Fibroblast of upper back skin (primary cell): ENCODE measurements around the gene MTAP.

ENCODE experiments used
- DNase-seq: peaks from one replicate; pipeline ENCODE4 v3.0.0-alpha.2; 2013

The MTAP gene

DNA sequence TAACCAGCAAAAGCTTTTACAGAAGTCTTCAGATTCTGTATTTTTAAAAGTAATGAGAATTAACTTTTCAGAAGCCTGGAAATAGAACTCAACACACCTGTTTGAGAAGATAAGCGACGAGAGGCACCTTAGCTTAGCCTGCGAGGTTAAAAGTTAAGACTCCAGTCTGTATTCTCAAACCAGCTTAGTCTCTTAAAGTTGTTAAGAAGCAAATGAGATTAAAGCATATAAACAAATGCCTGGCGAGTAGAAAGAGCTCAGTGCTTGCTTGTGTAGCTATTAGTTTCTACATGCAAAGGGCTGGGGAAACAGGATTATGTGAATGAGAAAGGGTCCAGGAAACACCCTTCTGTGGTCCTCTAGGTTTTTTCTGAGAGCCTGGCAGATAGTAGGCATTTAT, 51.7 kb downstream of the MTAP start:
- no peak for DNase-seq

DNA sequence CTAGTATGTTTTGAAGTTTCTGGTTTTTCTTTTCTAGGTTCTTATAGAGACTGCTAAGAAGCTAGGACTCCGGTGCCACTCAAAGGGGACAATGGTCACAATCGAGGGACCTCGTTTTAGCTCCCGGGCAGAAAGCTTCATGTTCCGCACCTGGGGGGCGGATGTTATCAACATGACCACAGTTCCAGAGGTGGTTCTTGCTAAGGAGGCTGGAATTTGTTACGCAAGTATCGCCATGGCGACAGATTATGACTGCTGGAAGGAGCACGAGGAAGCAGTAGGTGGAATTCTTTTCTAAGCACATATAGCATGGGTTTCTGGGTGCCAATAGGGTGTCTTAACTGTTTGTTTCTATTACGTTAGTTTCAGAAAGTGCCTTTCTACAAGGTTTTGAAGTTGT, 52.2 kb downstream of the MTAP start:
- peak; percentile 54 for DNase-seq

DNA sequence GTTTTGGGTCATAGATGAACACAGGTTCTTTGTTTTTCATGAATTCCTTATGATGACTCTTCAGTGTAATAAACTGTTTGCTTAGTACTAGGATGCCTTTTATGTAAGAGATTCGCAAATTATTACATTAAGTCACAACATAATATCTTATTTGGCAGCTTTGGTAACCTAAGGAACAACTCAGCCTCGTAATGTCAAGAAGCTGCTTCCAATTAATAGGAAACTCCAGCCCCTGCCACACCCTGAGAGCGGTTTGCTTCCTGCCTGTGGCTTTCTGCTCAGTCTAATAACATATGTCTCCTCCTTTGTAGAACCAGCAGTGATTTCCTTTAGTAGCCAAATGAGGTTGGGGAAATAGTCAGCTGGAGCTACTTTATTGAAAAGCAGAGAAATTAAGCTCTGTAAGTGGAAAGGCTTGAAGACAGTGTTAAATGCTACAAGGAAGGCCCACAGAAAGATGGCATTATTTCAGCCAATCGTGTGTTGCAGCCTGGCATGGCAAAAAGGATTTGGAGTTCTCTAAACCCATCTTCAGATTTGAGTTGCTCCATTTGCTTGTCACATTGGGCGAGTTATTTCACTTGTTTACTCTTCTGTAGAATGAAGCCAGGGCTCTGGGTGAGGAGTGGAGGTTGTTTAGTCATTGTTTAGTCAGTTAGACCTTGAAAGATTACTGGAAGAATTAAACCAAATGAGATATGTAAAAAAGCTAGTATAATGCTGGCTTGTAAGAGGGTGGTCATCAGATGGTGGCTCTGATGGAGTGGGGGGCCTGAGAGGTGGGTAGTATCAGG, 54.1 kb downstream of the MTAP start:
- peak; percentile 52 for DNase-seq

DNA sequence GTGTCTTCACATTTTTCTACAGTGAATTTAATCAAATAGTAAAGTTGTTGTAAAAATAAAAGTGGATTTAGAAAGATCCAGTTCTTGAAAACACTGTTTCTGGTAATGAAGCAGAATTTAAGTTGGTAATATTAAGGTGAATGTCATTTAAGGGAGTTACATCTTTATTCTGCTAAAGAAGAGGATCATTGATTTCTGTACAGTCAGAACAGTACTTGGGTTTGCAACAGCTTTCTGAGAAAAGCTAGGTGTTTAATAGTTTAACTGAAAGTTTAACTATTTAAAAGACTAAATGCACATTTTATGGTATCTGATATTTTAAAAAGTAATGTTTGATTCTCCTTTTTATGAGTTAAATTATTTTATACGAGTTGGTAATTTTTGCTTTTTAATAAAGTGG, 60.4 kb downstream of the MTAP start:
- no peak for DNase-seq

DNA sequence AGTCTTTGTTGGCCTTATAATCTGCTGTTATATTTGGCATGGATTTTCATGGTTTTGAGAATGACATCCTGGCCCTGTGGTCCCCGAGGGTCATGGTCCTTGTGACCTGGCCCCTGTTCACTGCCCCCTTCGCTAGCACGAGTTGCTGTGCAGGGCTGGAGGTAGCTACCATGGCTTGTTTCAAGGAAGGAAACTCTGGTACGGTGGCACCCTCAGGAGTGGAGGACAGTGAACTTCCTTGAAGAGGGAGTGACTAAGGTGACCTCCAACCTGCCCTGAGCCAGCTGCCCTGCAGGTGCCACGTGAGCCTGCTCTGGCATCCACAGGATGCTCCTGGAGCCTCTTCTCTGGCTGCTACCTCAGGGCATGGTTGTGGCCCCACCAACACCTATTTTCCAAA, 62.1 kb downstream of the MTAP start:
- no peak for DNase-seq

DNA sequence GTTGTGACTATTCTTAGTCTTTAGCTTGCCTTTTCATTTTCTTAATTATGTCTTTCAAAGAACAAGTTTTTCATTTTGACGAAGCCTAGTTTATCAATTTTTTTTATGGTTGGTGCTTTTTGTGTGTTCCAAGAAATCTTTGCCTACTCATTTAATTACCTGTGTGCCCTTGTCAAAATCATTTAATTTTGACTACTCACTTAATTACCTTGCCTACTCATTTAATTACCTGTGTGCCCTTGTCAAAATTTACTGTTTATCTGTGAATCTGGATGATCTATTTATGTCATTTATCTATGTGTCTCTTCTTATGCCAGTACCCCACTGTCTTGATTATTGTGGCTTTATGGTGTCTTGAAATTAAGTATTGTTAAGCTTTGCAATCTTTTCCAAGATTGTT, 63.9 kb downstream of the MTAP start:
- DNase-seq, result no peak

DNA sequence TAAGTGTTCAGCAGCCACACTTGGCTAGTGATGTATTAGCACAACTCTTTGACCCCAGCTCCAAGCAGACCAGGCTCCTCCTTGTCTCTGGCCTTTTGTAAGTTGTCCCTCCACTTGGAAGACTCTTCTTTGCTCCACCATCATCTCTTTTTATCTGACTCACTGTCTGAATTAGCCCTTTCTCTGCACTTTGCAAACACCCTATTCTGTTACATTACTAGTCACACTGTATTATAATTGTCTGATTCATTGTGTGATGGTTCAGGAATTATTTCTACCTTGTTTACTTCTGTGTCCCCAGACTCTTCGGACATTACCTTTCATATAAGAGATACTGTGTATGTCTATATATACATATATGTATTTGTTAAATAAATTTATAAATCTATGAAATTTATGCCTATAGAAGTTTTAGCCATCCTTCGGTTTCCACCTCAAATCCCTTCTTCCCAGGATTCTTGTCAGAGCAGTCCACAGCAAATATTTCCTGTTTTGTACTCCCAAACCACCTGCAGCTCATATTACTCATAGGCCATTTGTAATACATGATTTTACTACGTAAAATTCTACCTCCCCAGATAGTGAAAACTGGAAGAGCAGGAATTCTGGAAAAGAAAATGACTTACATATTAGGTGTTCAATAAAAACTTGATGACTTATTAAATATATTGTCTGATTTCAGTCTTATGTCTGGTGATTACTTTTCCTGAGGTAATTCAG, 69.0 kb downstream of the MTAP start:
- no peak for DNase-seq

DNA sequence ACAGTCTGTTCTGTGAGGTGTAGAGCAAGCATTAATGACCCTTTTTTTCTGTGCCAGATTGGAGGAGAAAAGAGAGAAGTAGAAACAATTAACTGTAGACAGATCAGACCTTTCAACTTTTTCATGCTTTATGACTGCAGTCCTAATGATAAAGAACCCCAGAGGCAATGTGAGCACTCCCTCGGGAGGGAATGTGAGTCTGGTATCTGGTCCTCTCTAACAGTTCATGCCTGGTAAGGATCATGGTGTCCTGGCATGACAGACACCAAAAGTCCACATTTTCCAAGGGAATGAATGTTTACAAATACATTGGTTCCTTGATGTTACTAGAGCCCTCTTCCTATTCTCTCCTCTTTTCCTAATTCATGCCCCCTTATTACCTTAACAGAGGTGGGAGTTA, 70.3 kb downstream of the MTAP start:
- no peak for DNase-seq

DNA sequence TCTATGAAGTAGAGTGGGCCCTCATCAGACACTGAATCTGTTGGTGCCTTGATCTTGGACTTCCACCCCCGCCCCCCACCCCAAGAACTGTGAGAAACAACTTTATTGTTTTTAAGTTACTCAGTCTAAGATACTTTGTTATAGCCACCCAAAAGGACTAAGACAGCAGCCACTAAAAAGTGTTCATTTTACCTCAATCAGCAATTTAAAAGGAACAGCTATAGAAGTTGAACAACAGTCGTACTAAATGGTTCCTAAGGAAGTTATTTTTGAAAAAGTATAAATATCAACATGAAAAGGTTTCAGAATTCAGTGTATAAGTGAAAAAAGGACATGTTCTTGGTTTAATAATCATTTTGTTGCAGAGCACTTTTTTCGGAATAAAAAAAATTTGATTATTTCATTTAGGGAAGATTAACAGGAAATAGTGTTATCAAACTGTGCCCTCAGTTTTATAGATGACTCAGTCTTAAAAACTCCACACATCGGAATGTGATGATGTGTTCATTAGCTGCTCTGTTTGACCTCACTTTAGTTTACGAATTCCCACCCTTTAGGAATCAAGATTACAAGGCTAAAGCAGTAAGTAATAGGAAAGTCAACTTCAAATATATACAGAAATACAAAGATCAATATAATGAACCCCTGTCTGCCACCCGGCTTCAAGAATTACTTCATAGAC, 71.2 kb downstream of the MTAP start:
- peak; percentile 37 for DNase-seq

DNA sequence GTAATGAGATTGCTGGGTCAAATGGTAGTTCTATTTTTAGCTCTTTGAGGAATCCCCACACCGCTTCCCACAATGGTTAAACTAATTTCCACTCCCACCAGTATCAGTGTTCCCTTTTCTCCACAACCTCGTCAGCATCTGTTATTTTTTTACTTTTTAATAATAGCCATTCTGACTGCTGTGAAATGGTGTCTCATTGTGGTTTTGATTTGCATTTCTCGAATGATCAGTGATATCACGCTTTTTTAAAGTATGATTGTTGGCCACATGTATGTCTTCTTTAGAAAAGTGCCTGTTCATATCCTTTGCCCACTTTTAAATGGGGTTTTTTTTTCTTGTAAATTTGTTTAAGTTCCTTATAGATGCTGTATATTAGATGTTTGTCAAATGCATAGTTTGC, 73.5 kb downstream of the MTAP start:
- DNase-seq, result no peak

DNA sequence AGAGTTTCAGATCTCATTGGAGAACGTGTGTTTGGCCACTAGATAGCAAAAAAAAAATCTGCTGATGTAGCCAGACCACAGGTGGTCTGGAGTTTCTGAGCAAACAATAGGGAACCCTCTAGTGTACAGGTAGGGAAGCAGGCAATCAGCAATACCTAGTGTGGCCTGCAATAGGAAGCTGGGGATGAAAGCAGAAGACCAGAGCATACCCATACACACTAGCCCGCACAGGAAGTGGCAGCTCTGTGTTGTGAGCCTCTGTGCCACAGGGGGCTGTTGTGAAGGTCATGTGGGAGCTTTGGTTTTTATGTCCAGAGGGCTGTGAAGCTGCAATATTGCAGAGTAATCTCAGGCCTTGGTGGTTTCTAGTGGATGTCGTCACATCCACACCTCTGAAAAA, 81.2 kb downstream of the MTAP start:
- DNase-seq, result no peak

DNA sequence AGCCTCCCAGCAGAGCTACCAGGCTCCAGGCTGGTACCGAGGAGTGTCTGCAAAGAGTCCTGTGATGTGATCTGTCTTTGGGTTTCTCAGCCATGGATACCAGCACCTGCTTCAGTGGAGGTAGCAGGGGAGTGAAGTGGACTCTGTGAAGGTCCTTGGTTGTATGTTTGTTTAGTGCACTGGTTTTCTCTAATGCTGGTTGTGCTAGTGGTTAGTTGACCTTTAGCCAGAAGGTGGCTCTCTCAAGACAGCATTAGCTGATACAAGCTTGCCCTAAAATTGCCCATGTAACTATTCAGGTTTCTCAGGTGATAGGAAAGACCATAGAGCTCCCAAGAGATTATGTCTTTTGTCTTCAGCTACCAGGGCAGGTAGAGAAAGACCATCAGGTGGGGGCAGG, 87.2 kb downstream of the MTAP start:
- DNase-seq, result no peak

DNA sequence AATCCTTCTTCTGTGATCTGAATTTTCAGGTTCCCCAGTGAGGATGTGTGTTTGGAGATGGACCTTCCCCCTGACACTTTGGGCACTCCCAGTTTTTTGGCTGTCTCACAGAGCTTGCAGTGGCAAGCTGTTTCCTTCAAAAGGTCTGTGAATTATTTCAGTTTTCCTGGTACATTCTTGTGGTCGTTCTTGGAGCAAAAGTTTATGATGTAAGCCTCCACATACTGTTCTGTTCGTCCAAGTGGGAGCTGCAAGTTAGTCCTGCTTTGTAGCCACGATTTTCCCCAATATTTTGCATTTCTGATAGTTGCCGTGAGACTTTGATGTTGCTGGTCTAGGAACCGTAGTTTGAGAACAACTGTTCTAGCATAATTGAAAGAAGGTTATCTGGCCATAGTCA, 88.3 kb downstream of the MTAP start:
- peak; percentile 33 for DNase-seq

DNA sequence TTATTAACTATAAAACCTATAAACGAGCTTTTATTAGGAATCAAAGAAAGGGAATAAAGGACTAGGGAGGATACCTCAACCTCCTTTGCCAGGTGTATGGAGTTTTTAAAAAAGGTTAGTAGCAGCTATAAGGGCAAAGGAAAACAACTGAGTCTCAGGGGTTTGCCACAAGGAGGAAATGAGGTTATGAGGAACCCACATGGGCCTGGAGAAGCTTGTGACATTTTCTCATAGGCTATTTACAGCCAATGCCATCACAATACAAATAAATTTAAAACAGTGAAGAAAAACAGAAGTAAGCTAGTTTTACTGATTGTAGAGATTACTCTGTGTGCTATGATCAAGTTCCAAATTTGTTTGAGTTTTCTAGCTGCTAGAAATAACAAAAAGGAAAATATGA, 99.1 kb downstream of the MTAP start:
- no peak for DNase-seq

DNA sequence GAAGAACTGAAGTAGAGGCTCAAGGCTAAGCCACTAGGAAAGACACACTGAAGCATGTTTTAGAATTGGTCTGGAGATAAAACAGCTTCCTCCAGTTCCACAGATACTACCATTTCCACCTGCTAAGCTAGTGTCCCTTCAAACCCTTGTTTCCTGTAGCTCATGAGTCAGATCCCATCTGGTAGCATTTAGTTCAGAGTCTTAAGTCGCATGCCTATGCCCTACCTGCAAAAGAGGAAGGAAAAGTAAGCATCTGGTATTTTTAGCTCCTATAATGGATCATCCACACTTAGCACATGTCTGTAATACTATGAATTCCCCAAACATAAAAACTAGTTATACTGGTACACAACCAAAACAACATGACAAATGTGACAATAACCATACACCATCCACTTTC, 99.7 kb downstream of the MTAP start:
- DNase-seq, result peak; percentile 13

DNA sequence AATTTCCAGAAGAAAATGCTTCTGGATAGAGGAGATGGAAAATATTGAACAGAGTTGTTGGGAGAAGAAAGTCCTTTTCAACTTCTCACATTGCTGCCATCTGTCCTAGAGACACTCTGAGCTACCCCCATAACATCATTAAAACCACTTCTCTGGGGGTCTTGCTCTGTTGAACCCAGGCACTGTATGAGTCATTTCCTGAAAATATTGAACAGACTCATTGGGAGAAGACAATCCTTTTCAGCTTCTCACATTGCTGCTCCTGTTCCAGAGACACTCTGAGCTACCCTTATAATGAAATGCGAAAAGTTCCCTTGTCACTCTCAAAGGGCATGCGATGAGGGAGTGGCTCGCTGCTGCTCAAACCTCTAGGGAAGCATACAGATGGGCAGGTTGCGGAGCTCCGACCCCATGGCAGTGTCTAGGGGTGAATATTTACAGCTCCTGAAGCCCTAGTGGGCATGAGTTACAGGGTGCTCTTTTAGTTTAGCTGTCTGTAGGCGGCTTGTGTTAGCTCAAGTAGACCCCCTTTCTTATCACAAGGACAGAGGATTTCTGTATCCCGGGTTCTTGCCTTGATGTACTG, 101.0 kb downstream of the MTAP start:
- DNase-seq, result peak; percentile 8

DNA sequence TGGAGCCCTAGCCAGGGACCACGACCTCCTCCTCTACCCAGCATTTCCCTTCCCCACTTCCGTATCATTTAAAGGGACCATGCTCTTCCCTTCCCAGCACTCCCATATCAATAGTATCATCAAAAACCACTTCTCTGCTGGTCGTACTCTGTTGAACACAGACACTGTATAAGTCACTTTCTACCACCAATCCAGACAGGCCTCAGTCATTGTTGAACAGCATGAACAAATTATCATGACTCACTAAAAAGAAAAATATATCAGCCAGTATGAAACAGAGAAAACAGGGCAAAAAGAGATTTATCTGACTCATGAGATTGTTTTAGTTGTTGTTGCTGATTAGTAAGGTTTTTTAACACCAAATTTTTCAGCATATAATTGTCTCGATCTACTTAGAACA, 101.9 kb downstream of the MTAP start:
- peak; percentile 66 for DNase-seq

DNA sequence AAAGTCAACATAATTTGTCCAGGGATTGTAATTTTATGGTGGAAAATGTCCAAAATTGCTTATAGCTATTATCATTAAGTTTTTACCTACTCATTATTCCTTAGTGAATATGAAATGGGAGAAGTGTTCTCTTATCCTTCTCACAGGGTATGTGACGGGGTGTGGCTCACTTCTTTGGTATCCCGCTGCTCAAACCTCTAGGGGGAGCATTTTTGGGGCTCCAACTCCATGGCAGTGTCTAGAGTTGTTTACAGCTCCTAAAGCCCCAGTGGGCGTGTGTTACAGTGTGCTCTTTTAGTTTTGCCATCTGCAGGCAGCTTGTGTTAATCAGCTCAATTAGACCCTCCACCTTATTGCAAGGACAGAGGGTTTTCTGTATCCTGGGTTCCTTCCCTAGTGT, 102.3 kb downstream of the MTAP start:
- peak; percentile 11 for DNase-seq

DNA sequence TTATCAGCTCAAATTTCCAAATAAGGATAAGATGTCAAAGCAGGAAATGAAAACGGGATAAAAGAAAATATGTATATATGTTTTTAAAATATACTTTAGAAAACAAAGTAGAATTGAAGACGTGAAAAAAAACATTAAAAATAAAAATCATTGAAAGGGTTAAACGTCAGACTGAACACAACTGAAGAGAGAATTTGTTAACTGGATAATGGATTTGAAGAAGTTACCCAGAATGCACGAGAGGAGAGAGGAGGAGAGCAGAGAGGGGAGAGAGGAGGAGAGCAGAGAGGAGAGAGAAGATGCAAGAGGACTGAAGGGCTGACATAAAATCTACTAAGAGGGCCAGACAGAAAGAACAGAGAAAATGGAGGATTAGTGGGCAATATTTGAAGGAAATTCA, 103.8 kb downstream of the MTAP start:
- DNase-seq, result no peak

DNA sequence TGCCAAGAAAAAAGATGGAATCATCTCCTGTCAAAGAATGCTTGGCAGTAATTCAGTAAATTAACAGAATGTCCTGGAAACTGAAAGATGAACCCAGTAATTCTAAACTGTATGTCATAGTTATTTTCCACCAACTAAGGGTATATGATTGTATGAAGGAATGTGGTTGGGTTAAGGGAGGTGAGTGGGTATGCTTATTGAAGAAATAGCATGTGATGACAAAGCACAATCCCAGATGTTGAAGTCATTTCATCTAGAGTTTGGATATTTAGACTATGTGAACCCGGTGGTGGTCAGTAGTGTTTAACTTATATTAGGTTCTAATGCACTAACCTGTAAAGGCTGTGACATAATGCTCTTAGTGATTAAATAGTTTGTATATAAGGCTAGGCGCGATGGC, 104.4 kb downstream of the MTAP start:
- peak; percentile 49 for DNase-seq

DNA sequence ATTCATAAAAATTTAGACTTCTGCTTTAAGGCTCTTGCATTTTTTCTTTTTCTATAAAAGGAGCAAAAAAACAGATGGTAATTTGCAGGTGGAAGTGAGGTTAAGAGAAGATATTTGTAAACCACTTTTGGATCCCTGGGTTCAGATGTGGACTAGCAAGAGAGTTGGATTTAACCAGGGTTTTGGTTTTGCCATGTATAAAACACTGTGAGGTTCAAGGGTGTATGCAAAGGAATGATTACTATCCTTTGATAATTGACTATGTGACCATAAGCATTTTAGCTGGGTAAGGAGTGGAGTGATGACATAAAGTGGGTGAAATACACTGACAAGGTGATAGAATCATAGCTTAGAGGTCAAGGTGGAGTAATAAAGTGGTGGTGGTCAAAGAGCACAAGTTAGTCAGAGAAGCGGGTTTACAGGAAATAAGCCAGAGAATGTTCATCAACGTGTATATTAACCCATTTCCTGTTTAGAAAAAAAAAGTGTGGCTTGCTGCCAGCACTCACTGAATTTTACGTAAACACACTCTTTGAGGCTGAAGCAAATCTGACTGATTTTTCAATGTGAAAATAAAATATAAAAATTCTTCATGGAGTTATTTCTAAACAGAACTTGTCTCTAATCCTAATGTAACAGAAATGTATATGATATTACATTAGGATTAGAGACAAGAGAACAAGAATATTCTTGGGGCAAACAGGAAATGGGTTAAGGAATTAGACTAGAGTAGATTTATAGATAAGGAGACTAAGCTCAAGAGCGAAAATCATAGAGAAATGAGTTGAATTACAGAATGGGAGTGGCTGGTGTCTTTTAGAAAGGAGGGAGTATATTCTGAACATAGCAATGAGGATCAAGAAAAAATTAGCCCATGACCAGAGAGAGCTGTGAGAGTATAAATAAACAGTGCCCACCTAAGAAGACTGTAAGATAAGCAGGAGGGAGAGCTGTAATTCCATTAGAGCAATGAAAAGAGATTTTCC, 117.2 kb downstream of the MTAP start:
- DNase-seq, result peak; percentile 67

DNA sequence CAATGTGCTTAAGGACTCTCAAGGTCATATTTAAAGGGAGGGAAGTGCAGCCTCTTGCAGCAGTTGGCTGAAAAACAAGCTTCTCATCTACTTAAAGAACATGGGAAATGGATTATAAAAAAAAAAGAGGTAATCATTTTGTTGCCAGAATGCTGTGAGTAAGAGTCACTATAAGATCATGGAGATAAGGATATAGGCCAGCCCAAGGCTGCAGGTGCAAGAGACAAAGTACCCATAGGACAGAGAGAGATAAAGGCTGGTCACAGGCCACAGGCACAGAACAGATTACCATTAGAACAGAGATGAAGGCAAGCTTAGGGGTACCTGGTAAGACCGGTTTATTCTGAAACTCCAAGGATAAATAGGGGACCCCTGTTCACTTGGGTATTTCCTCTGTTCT, 121.3 kb downstream of the MTAP start:
- no peak for DNase-seq
